ENCODE measurements around the gene TIGIT. TPM values are rescaled to one million over a fixed set of nuclear protein-coding genes. Genes with fewer than 3 reads are reported as not detected.
A peak's percentile ranks its signal among the peaks of the same experiment; 100 is the strongest.

TIGIT gene
- total RNA-seq, 1 experiment from 2014 or later = not detected

- H3K4me1 ChIP-seq (ENCODE audit: insufficient read depth, low read length, poor library complexity, severe bottlenecking) = peaks cover 18% of the 10 kb centered on the region
- ChIA-PET POLR2A (ENCODE audit: low non-redundant PET) (no interaction called here), CTCF (no interaction called here)
- no peaks in the 10 kb centered on the region for H3K9me3 ChIP-seq (ENCODE audit: low read depth, low read length, poor library complexity, severe bottlenecking)
- H3K27me3 ChIP-seq (replicated peaks; ENCODE audit: insufficient read depth, low read depth, low read length, poor library complexity) = no peaks in the 10 kb centered on the region
- no TSS peak for BruUV-seq (replicated peaks)
- H3K36me3 ChIP-seq (ENCODE audit: insufficient read depth, low read length, poor library complexity, severe bottlenecking) = no peaks in the 10 kb centered on the region
- intact Hi-C loops (cut with micrococcal nuclease; ENCODE audit: unreplicated experiment) = no loop called here
- no peak for DNase-seq (ENCODE audit: low spot score)
- H3K4me3 ChIP-seq (ENCODE audit: low read depth, low read length, poor library complexity, severe bottlenecking) = no peak overlapping the region
- TF ChIP-seq CTCF (conservative IDR thresholded peaks at IDR 0.05; ENCODE audit: low read depth, low read length) (no peak), EZH2 (IDR thresholded peaks at IDR 0.05; ENCODE audit: borderline replicate concordance, low read depth, low read length, poor library complexity, severe bottlenecking) (no peak)
- H3K27ac ChIP-seq (ENCODE audit: low read depth, low read length, poor library complexity, severe bottlenecking) = no peak overlapping the region
Measured at GRCh38 chr3:114351822-114352145, 58.0 kb downstream of the TIGIT start.

DNA sequence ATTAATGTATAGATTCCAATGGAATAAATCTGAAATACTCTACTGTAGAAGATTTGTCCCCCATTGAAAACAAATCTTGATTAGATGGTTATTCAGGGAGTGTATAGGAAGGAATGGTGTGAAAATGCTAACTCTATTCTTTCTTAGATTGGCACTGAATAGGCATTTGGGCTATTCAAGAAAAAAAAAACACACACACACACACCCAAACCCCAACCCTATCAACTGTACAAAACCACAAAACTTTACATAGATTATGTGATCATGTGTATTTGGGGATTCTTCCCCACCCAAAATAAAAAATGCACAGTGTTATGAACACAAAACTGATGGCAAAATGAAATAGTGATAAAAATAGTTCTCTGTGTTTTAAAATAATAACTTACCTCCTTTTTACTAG, 61.8 kb downstream of the TIGIT start:
- no peaks in the 10 kb centered on the region for H3K36me3 ChIP-seq (ENCODE audit: insufficient read depth, low read length, poor library complexity, severe bottlenecking)
- ChIA-PET CTCF (interaction anchor here (1.2 kb wide), 1 partner anchor 65 kb away, joined by 4 read pairs; no protein-coding TSS in a partner anchor), POLR2A (ENCODE audit: low non-redundant PET) (no interaction called here)
- intact Hi-C loops (cut with micrococcal nuclease; ENCODE audit: unreplicated experiment) = no loop called here
- peaks cover 20% of the 10 kb centered on the region for H3K4me1 ChIP-seq (ENCODE audit: insufficient read depth, low read length, poor library complexity, severe bottlenecking)
- DNase-seq (ENCODE audit: low spot score) = no peak
- no peaks in the 10 kb centered on the region for H3K9me3 ChIP-seq (ENCODE audit: low read depth, low read length, poor library complexity, severe bottlenecking)
- no peak overlapping the region for H3K27ac ChIP-seq (ENCODE audit: low read depth, low read length, poor library complexity, severe bottlenecking)
- TF ChIP-seq EZH2 (IDR thresholded peaks at IDR 0.05; ENCODE audit: borderline replicate concordance, low read depth, low read length, poor library complexity, severe bottlenecking) = no peak
- TF ChIP-seq CTCF (conservative IDR thresholded peaks at IDR 0.05; ENCODE audit: low read depth, low read length) = no peak
- no peak overlapping the region for H3K4me3 ChIP-seq (ENCODE audit: low read depth, low read length, poor library complexity, severe bottlenecking)
- no peaks in the 10 kb centered on the region for H3K27me3 ChIP-seq (replicated peaks; ENCODE audit: insufficient read depth, low read depth, low read length, poor library complexity)
- no TSS peak for BruUV-seq (replicated peaks)

GRCh38 chr3:114356066-114356465, 62.2 kb downstream of the TIGIT start:
- CTCF ChIA-PET = interaction anchor here (0.9 to 1.2 kb wide), 2 partner anchors 22 to 65 kb away, joined by 3 to 4 read pairs; no protein-coding TSS in a partner anchor

More at GRCh38 chr3:114356066-114356465, 62.2 kb downstream of the TIGIT start:
- Histone ChIP-seq H3K9me3 (ENCODE audit: low read depth, low read length, poor library complexity, severe bottlenecking) (no peaks in the 10 kb centered on the region), H3K27ac (ENCODE audit: low read depth, low read length, poor library complexity, severe bottlenecking) (no peak overlapping the region), H3K27me3 (replicated peaks; ENCODE audit: insufficient read depth, low read depth, low read length, poor library complexity) (no peaks in the 10 kb centered on the region), H3K36me3 (ENCODE audit: insufficient read depth, low read length, poor library complexity, severe bottlenecking) (no peaks in the 10 kb centered on the region), H3K4me1 (ENCODE audit: insufficient read depth, low read length, poor library complexity, severe bottlenecking) (peaks cover 20% of the 10 kb centered on the region), H3K4me3 (ENCODE audit: low read depth, low read length, poor library complexity, severe bottlenecking) (no peak overlapping the region)
- TF ChIP-seq CTCF (conservative IDR thresholded peaks at IDR 0.05; ENCODE audit: low read depth, low read length) (no peak), EZH2 (IDR thresholded peaks at IDR 0.05; ENCODE audit: borderline replicate concordance, low read depth, low read length, poor library complexity, severe bottlenecking) (no peak)
- POLR2A ChIA-PET (ENCODE audit: low non-redundant PET) = interaction anchor here (0.6 kb wide), 1 partner anchor 45 kb away, joined by 4 read pairs; no protein-coding TSS in a partner anchor
- peak; percentile 93 for DNase-seq (ENCODE audit: low spot score)
- intact Hi-C loops (cut with micrococcal nuclease; ENCODE audit: unreplicated experiment) = no loop called here
- no TSS peak for BruUV-seq (replicated peaks)

Data from A673 (cell line).